Measurements from ENCODE around the gene TANC1.

The TANC1 gene

DNA sequence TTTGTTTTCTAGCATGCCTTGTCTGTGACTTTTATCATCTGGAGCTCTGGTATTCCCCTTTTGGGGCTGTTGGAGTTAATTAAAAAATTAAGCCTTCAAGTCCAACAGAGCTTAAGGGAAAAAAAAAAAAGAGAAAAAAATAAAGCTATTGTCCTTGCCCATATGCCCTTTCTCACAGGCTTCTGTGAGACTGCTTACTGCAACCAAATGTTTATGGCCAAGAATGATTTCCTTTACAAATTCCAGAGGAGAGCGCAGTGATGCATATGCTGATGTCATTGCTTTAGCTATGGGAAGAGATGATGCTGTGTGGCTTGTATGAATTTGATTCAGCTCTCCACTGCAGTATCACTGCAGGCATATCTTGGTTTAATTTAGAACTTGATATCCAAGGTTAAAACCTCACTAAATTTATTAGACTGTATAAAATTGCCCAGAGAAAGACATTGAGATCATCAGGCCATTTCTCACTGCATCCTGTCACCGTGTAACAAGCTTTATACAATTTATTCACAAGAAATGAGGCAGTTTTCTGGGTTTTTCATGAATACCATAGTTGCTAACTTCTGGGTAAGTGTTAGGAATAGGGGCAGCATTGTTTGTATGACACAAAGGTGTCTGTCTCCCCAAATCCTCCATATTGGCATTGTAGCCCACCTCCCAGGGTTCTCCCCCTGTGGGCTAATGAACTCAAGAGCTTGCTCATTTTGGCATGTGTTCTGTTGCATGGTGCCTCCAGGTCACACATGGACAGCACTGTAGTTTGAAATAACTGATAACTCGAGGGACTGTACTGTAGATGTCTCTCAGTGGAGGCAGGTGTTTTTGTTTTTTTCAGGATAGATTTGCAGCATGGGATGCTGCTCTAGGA lies 85.0 kb downstream of the TANC1 start:
- in situ Hi-C loops (cut with HindIII; ENCODE audit: low sequenced_read_pairs) = no loop called here

- in situ Hi-C loops (cut with HindIII; ENCODE audit: low sequenced_read_pairs) = no loop called here
Measured at GRCh38 chr2:159054032-159054334, 85.5 kb downstream of the TANC1 start.

DNA sequence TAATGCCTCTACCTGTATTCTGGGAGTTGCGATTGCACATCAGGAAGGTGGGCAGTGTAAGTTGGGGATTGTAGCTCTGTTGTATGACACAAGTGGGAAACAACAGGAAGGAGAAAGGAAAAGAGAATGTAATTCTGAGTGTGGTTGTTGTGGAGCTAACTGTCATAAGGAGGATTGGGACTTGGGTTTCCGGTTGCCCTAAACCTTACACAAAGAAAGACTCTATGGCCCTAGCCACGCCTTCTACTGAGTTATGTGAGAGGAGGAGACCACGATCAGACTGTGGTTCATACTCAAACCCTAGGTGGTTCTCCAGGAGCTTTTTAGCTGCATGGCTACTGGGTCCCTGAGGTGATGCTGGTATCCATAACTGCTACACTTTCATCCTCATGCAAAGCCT lies 86.5 kb downstream of the TANC1 start:
- in situ Hi-C loops (cut with HindIII; ENCODE audit: low sequenced_read_pairs) = no loop called here

GRCh38 chr2:159060518-159060917 lies 92.1 kb downstream of the TANC1 start:
- in situ Hi-C loops (cut with HindIII; ENCODE audit: low sequenced_read_pairs) = no loop called here

- in situ Hi-C loops (cut with HindIII; ENCODE audit: low sequenced_read_pairs) = no loop called here
Measured at GRCh38 chr2:159063677-159064076, 95.2 kb downstream of the TANC1 start.

DNA sequence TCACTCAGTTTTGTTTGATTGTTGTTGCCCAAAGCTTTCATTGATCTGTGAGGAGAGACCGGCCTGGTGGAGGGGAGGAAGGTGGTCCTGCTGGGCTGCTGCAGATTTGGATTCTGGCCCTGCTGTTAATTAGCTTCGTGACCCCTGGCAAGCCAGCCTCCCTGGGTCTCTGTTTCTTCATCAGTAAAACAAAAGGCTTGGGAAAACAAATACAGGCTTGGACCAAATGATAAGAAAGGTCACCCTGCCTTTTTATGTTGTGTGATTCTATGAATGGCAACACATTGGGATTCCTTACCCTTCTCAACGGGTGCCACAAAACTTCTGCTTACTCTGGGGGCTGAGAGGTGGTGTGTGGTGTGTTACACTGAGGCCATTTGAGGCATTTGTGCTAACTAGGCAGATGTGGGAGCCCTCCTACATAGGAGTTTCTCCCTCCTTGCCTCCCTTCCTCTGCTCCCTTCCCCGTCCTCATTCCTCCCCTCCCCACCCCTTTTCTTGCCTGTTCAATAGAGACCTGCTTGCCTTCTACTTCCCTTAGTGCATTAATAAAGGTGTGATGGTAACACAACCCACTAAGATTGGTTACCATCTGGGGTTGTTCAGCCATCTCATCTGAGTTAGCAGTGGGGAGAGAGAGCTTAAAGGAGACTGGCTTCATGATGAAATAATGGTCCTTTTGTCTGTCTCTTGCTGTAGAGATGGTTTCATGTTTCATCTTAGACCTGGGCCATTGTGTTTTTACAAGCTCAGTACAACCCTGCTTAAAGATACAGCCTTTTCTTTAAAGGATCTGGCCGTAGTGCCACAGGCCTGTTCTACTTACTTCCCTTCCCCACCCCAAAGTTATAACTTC lies 96.2 kb downstream of the TANC1 start:
- in situ Hi-C loops (cut with HindIII; ENCODE audit: low sequenced_read_pairs) = no loop called here

DNA sequence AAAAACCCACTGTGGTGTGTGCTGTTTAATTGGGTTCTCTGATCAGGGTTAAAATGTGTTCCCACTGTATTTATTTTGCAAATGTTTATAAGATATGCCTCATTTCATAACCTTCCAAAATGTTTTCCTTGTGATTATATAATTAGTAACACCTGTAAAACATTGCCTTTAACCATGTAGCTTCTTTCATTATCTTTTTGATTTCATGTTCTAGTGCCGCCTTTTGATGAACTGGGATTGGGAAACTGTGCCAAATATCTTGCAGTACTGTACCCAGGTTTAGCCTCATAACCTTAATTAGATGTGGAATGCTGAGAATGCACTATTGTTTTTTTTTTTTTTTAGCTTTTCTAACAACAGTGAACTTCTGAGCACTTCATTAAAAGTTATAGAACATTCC lies 96.9 kb downstream of the TANC1 start:
- in situ Hi-C loops (cut with HindIII; ENCODE audit: low sequenced_read_pairs) = no loop called here

GRCh38 chr2:159065891-159066290 lies 97.5 kb downstream of the TANC1 start:
- in situ Hi-C loops (cut with HindIII; ENCODE audit: low sequenced_read_pairs) = no loop called here

GRCh38 chr2:159066541-159067156 lies 98.2 kb downstream of the TANC1 start:
- in situ Hi-C loops (cut with HindIII; ENCODE audit: low sequenced_read_pairs) = no loop called here

GRCh38 chr2:159067971-159068370 lies 99.5 kb downstream of the TANC1 start:
- in situ Hi-C loops (cut with HindIII; ENCODE audit: low sequenced_read_pairs) = no loop called here

DNA sequence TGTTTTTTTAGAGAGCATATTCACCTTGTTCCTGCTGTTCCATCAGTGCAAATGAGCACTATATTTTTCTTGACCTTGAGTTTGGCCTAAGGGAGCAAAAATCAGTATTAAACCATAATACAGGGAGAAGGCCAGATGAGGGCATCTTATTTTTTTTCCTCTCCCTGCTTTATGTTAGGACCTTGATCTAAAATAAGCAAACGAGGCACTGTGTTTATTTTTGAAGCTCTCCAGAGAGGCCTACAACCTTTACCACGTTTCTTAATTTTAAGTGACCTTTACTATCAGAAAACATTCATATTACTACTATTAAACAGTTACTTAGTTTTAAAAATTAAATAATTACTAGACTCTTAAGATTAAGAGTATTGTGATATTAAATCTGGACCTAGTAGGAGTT lies 100.8 kb downstream of the TANC1 start:
- in situ Hi-C loops (cut with HindIII; ENCODE audit: low sequenced_read_pairs) = no loop called here

DNA sequence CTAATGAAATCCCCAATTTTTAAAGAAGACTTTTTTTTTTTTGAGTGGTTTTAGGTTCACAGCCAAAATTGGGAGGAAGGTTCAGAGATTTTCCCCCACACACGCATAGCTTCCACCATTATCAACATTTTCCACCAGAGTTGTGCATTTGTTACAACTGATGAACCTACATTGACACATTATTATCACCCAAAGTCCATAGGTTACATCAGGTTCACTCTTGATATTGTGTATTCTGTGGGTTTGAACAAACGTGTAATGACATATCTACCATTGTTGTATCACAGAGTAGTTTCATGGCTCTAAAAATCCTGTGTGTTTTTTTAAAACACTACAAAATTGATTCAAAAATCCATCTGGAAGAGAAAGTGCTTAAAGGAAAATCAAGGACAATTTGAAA lies 101.8 kb downstream of the TANC1 start:
- in situ Hi-C loops (cut with HindIII; ENCODE audit: low sequenced_read_pairs) = no loop called here

GRCh38 chr2:159071190-159071915 lies 102.9 kb downstream of the TANC1 start:
- in situ Hi-C loops (cut with HindIII; ENCODE audit: low sequenced_read_pairs) = no loop called here

DNA sequence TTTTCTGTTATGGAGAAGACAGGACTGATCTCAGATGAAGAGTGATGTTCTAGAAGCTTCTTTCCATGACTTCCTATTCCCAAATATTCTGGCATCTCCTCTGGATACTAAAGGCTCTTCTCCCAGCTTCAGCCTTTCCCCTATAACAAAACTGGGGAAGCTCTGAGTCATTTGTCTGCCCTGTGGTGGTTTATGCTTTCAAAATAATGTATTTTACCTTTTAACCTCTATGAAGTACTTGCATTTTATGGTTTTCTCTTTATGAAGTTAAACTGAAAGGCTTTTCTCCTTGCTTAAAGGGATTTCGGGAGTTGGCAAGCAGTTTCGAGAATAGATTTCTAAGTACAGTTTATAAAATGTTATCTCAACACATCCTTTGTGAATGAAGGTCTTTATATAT lies 104.4 kb downstream of the TANC1 start:
- in situ Hi-C loops (cut with HindIII; ENCODE audit: low sequenced_read_pairs) = no loop called here

GRCh38 chr2:159073256-159073655 lies 104.8 kb downstream of the TANC1 start:
- in situ Hi-C loops (cut with HindIII; ENCODE audit: low sequenced_read_pairs) = no loop called here

GRCh38 chr2:159074605-159075004 lies 106.2 kb downstream of the TANC1 start:
- in situ Hi-C loops (cut with HindIII; ENCODE audit: low sequenced_read_pairs) = no loop called here

DNA sequence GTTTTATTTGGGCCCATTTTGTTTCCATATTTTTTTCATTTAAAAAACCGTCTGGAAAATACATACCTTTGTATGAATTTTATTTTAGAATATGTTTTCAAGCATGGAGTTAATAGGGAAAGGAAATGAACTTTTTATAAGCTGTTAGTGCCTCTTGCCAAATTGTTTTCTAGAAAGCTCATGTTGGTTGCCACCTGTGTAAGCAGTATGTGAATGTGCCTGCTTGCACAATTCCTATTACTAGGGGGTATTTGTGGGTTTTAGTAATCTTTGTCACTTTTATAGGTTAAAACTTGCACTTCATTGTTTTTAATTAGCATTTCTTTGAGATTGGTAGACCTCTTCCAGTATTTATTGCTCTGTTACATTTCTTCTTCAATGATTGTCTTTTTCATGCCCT lies 107.3 kb downstream of the TANC1 start:
- in situ Hi-C loops (cut with HindIII; ENCODE audit: low sequenced_read_pairs) = no loop called here

- in situ Hi-C loops (cut with HindIII; ENCODE audit: low sequenced_read_pairs) = no loop called here
Measured at GRCh38 chr2:159076241-159076640, 107.8 kb downstream of the TANC1 start.

DNA sequence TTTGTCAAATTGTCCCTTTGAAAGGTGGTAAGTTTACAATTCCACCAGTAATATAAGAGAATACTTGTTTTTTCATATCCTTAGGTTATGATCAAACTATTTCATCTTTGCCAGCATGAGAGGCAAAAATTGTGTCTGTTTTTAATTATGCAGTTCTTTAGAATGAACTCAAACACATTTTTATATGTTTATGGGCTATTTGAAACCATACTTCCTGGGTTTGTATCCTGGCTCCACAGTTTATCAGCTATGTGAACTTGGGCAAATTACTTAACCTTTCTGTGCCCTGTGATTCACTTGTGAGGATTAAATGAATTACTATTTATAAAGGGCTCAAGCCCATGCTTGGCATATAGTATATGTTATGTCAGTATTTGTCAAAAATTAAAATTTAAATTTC lies 109.4 kb downstream of the TANC1 start:
- in situ Hi-C loops (cut with HindIII; ENCODE audit: low sequenced_read_pairs) = no loop called here

- in situ Hi-C loops (cut with HindIII; ENCODE audit: low sequenced_read_pairs) = no loop called here
Measured at GRCh38 chr2:159078443-159078842, 110.0 kb downstream of the TANC1 start.

DNA sequence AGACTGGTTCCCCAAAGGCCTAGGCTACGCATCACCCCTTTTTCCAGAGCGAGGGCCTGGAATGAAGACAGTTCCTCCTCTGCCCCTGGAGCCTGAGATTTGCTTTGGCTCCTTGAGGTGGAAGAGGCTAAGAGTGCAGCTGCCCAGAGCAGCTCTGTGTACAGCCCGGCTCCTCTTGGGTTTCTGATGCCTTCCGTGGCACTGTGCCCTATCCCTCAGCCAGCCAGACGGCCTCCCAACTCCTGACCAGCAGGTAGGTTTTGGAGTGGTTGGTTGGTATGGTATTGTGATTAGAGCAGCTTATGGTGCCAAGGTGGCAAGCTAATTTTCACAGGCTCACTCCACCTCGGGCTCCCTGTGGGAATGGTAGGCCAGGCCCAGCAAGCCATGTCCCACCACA lies 112.2 kb downstream of the TANC1 start:
- in situ Hi-C loops (cut with HindIII; ENCODE audit: low sequenced_read_pairs) = no loop called here
